ENCODE measurements around the gene SPATA6.
"Not testable (repeated sequence)": the region's sequence is repeated elsewhere in the genome, so short reads cannot be mapped to it uniquely, and the experiment has no call there.

The SPATA6 gene

DNA sequence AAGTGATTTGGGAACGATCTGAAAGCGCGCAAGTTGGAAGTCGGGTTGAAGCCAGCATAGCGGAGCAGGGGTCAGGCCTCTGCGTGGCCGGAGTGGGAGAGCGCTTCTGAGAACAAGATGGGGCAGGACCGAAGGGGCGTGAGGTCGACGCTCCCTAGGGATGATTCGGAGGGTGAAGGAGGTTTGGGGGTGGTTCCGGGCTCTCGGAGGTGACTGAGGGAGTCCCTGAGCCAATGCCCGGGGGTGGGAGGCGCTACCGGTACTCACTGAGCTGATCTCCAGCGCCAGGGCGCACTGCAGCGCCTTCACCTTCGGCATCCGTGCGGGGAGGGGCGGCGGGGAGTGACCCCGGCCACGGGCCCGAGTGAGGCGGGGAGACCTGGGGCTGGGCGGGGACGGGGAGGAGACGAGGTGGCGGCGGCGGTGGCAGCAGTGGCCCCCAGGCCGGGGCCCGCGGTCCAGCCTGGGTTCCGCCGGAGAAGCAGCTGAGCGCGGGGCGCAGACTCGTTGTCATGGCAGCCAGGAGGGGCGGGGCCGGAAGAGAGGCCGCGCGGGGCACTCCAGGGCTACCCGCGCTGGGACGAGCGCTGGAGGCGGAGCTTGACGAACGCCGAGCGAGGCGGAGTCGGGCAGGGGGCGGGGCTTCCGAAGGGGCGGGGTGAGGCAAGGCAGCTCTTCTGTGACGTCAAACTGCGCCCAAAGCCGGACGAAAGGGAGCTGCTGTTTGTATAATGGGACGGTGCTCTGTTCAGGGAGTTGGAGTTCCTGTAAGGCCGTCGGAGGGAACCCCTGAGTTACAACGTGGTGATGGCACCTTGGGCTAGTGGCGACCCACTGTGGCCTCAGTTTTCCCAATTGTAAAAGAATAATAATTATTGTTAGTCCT is at the start of gene SPATA6:
TSS of gene SPATA6 (minus strand) at position 514 of the 886 bp plus-strand sequence. CDS start at position 318, 196 bp downstream.
- peak; percentile 87 for DNase-seq

DNA sequence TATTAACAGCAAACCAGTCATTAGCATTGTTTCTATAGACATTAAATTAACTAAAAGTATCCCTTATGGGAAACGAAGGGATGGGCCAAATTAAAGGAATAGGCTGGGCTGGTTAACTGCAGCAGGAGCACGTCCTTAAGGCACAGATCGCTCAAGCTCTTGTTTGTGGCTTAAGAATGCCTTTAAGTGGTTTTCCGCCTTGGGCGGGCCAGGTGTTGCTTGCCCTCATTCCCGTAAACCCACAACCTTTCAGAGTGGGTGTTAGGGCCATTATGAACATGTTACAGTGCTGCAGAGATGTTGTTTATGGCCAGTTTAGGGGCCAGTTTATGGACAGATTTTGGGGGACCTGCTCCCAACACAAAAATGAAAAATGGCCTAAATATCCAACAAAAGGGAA is 47.9 kb upstream of the SPATA6 start:
- DNase-seq: not testable (repeated sequence)

DNA sequence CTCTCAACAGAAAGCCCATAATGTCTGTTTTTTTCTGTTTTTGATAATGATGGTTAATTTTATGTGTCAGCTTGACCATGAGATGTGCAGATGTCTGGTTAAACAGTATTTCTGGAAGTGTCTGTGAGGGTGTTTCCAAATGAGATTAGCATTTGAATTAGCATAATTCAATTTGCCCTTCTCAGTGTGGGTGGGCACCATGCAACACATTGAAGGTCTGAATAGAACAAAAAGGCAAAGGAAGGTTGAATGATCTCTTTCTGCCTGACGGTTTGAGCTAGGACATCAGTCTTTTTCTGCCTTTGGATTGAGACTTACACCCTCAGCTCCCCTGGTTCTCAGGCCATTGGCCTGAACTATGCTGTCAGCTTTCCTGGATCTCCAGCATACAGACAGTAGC is 34.9 kb upstream of the SPATA6 start:
- DNase-seq: no peak

DNA sequence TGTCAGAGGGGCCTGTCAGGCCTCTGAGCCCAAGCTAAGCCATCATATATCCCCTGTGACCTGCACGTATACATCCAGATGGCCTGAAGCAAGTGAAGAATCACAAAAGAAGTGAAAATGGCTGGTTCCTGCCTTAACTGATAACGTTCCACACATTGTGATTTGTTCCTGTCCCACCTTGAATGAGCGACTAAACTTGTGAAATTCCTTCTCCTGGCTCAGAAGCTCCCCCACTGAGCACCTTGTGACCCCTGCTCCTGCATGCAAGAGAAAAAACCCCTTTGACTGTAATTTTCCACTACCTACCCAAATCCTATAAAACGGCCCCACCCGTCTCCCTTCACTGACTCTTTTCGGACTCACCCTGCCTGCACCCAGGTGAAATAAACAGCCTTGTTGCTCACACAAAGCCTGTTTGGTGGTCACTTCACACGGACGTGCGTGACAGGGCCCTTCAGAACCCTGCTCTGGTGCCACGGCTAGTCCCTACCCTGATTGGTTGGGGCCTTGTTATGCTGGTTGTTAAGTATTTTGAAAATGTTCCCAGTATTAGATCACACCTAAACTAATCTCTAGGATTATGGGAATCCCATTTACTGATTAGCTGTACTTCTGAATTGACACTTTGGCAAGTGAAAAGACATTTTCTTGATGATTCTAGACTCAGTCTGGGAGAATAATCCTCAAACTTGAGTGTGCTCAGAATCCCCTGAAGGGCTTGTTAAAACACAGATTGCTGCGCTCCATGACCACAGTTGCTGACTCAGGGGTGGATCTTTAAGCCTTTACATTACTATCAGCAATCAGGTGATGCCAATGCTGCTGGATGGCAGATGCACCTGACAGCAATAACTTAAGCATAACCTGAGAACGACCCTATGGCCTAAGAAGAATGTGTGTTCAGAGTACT is 28.8 kb upstream of the SPATA6 start:
- no peak for DNase-seq

DNA sequence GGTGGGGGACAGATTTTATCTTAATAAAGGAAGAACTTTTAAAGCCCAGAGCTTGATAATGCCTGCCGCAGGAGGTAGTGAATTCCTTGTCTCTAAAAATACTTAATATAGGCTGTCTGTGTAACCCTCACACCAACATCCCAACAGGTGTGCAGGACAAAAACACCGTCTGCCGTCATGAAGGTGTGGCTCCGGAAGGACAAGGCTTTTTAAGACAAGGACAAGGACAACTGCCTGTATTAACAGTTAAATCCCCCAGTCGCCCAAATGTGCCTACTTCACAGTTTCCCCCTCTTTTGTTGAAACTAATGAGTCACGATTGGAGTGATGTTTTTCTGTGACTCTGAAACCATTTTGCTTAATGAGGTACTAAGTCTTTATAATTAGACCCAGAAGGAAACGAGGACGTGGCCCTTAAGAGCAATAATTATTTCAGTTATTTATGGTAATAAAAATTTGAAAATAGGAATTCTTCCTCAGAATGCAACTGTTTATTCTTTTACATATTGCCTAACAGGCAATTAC is 27.3 kb upstream of the SPATA6 start:
- DNase-seq: no peak

DNA sequence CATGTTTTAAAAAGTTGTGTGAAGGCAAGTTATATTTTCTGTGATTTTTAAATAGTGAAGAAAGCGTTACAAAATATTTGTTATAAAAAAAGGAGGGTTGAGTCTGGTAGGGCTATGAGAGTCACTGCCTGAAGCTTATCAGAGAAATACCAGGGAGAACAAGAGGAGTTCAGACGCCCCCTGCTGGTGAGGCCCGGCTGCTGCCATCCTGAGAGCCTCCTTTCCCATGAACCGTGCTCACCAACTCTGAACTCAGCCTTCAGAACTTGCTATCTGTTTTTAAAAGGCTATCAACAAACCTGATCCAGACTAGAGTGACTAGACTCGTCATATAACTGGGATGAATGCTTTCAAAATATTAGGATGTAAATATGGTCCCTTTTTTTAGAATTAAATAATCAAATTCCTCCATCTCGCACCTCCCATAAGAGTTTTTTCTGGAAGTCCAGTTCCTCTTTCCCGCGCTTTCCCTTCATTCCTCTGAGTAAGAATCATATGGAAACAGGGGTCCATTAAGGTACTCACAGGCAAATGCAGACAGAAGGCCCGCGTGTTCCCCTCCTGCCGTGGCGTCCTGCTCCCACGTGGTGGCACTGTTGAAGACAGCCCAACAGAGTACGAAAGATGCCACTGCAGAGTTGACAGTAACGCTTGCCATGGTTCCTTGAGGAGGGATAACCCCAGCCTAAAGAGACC is 26.2 kb upstream of the SPATA6 start:
- DNase-seq: peak; percentile 39

DNA sequence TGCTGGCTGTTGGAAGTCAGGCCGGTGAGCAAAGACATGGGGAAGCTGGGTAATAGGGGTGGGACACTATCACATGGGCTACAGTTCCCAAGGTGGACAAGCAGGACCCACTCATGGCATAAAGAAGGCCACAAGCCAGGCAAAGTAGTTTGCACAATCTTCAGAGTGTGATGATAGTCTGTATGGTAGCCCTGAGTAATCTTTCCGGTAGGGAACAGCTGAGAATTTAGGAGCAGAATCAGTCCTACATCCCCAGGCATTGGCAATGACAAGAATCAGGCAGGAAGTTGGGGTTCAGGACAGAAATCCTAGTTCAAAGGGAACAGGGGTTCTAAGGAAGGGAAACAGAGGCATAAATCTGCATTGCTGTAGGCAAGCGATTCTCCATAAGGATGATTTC is 23.9 kb upstream of the SPATA6 start:
- DNase-seq: no peak

DNA sequence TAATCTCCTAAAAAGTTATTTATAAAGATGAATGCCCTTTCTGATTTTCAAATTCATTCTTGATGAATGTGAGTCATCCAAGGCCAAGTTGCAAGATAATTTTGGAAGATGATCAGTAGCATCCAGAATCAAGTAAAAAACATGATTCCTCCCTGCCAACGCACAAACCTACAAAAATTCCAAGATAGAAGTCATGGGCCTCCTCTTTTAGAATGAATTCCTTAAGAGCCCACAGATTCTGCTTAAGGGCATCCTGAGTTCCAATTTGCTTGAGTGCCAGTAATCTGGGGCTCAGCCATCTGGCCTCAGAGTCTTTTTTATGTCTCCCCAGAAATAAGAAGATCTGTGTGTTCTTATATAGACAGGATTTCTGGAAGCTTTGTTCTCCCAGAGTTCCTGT is 23.2 kb upstream of the SPATA6 start:
- no peak for DNase-seq

DNA sequence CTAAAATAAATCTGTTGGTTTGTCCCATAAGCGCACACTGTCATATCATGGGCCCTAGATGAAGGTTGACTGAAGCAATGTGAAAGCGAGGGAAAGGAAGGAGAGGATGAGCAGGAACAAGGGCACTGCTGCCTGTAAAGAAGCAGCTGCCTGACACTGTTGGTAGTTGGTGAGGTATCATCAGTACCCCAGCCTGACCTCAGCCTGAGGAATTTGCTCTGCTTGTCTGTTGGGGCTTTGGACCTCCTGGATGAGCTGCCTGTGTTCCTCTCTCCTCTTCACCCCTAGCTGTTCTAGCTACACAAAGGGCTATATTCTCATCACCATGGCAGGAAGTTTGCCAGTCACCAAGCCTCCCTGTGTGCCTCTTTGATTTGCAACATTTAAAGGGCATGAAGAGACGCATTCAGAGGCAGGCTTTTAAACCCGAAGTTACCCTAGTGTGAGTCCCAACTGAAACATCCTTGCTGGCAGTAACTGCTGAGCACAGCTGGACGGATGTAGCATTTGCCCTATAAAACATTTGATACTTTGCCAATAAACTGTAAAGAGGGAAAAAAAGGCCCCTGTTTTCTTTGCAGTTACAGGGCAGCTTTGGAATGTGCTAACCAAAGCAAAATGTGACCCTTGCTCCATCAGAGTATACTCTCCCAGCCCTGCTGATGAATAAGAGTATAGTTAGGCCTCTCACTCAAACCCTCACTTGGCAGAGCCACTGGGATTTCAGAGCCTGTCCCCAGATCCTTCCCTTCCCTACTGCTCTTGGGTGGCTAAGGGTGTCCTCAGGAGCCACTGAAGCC is 22.2 kb upstream of the SPATA6 start:
- DNase-seq: no peak

DNA sequence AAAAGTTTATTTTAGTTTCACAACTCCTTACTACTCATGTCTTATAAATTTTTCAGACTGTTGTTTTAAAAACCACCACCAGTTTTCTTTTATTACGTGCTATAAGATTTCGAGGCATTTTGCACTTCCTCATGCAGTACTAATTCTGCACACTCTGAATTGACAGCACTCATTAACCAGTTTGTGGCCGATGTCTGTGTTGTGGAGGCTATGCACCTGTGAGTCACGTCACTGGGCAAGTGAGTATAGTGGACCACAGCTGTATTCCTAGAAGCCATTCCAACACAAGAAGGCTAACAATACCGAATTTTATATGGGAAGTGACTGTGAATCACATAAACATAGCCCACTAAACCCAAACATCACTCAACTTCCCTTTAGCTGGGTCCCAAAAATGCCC is 21.0 kb upstream of the SPATA6 start:
- DNase-seq: no peak

DNA sequence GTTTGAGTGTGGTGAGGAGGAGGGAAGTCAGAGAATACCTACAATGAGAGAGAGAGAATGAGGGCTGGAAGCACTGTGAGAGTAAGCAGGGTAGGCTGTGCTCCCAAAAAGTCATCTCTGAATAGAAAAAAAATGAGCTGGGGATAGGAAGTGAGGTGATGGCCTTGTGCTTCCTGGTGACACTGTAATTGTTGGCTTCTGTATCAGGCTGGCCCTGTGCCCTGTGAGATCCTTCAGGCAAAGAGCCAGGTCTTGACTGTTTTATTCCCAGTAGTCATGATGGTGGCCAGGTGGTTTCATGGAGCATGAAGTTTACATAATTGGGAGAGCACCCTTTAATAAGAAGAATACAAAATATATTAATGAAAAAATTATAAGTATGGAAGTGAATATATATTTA is 20.4 kb upstream of the SPATA6 start:
- no peak for DNase-seq

DNA sequence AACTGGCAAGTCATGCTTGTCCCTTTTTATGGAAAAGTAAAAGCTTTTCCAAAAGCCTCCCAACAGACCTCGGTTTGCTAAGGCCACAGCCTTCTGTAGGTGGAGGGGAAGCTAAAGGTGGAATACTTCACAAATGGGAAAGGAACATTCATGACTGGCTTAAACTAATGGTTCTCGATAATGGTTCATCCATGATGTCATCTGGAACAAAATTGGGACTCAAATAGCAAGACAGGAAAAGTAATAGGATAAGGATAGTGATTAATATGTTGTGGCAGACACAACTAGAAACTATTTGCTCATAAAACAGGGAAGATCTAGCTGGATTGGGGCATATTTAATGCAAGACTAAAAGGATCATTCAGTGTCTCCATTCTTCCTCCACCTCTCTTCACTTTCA is 16.7 kb upstream of the SPATA6 start:
- no peak for DNase-seq

DNA sequence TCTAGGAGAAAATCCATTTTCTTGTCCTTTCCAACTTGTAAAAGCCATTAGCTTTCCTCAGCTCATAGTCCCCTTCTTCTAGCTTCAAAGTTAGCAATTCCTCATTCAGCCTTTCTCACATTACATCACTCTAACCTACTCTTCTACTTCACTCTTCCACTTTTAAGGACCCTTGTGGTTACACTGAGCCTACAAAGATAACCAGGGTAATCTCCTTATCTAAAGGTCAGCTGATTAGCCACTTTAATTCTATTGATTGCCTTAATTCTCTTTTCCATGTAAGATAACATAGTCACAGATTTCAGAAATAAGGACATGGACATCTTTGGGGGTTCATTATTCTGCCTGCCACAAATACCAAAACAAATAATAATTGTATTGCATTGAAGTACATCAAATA is 8.5 kb upstream of the SPATA6 start:
- no peak for DNase-seq

DNA sequence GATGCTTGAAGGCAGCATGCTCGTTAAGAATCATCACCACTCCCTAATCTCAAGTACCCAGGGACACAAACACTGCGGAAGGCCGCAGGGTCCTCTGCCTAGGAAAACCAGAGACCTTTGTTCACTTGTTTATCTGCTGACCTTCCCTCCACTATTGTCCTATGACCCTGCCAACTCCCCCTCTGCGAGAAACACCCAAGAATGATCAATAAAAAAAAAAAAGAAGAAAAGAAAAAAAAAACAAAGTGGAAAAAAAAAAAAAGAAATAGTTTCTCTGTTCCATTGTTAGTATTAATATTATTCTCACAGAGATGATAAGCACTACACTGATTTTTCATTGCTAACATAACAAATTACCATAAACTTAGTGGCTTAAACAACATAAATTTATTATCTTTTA is 8.0 kb upstream of the SPATA6 start:
- not testable (repeated sequence) for DNase-seq

DNA sequence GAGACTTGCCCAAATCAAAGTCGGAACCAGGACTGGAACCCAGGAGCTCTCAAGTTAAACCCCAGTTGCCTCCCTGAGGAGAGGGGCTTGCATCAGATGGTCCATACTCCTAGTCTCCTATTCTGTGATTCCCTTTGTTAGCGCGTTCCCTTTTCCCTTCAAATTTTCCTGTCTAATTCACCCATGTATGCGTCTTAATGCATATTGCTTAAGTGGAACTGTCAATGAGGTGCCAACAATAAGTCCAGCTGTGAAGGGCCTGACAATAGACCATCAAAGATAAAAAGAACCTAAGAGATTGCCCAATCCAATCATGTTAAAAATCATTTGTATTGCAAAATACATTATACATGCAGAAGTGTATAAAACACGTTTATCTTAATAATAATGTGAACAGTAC is 634 bp upstream of the SPATA6 start:
- no peak for DNase-seq

DNA sequence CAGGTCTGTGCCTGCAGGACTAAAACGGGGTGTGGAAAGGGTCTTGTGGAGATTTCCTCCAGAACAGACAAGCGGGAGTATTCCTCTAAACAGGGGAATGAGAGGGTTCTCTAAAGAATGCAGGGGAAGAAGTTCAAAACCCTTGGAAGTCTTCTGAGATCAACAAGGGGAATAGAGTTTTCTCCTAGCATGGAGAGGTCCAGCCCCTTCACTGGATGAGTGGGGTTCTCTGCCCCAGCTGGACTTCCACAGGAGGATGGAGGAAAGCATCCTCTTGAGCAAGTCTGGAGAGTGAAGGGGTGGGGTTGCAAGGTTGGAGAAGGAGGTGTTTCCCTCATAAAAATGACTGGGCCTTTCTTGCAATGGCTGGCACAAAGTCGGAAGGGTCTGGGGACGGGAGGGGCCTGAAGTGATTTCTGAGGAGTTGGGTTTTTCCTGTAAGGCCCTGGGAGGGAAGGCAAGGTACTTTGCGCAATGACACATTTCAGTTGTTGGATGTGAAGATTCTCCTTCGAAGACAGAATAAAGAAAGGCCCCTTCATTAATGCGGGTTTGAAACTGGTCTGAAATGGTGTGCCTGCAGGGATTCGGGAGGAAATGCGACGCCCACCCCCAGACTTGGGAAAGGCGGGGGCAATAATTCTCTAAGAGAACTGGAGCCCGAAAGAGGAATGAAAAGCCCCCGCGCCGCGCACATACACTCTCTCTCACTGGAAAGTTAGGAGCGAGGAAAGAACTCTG is 884 bp downstream of the SPATA6 start:
- DNase-seq: no peak

DNA sequence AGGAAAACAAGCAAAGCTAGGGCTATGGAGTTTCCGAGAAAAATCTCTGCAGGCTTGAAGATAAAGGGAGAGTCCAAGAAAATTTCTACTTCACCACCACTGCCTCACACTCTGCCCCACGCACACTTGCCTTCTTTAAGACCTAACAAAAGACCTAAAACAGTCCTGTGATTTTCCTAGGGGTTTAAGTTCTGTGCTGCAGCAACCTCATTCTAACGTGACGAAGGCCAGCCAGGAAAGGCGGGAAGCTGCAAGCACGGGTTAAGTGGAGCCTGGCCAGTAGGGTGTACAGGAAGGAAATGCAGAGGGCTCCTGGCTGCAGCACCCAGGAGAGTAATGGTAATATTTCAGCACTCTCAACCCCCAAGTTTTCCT is 1.5 kb downstream of the SPATA6 start:
- no peak for DNase-seq

DNA sequence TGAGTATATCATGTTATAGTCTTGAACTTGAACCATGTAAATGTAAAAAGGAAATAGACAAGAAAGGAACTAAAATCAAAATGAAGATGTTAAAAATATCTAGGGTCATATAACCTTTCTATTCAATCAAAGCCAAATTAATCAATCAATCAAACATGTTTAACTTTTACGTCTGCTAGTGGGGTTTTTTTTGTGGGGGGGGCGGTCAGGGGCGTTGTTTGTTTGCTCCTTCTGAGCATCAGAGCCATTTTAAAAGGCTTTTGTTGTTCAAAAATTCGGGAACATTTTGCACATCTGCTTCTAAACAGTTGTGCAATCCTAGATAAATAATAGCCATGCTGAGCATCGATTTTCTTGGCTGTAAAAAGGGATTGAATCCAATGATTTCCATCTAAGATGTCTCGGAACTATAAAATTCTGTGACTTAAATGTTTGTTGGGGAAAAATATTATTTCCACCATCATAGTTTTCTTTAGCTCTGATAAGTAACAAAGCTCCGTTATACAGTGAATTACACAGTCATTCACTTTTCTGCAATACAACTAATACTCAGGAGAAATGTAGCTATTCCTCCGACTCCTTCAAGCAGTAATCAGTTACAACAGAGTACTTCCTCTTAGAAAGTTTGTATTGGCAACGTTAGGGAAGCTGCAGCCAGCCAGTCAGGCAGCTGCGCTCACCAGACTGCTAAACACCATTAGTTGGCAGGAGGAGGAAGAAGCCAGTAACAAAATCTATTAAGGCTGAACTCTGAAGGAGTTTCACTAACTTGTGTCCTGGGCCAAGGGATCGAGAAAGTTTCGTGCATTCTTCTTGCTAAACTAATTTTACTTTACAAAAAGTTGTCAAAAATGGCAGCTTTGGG is 2.2 kb downstream of the SPATA6 start:
- DNase-seq: no peak

DNA sequence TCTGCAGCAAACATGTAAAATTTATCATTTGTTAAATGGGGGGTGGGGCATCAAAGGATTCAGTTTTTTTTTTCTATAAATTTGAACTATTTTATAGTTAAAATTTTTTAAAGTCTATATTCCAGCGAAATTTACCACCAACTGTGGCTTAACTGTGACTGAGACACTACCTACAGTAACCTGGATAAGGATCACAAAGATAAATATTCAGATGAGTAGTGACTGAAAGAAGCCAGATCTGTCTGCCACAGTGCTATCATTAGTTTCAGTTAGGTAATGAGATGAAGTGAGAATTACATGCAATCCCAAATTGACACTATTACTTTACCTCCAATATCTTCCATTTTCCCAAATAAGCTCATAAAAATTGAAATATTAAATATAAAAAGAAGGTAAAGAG is 5.4 kb downstream of the SPATA6 start:
- DNase-seq: no peak

DNA sequence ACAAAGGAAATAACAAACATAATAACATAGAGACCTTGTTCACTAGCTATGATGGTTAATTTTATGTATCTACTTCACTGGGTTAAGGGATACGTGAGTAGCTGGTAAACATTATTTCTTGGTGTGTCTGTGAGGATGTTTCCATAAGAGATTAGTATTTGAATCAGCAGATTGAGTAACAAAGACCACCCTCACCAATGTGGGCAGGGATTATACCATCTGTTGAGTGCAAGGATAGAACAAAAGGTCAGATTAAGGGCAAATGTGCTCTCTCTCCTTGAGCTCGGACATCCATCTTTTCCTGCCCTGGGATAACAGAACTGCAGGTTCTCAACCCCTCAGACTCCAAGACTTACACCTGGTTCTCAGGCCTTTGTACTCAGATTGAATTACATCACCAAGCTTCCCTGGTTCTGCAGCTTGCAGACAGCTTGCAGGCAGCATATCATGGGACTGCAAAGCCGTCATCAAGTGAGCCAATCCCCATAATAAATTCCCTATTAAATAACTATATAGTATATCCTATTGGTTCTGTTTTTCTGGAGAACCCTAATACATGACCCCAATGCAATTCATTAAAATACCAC is 9.2 kb downstream of the SPATA6 start:
- DNase-seq: no peak
